NCI-H82 (cell line): ENCODE results near the gene UGT1A1.
A peak's percentile ranks its signal among the peaks of the same experiment; 100 is the strongest.

Source experiments
- DNase-seq: peaks from one replicate; lab custom pipeline; 2025; lab: John Stamatoyannopoulos, UW

The UGT1A1 gene

GRCh38 chr2:233796254-233796653 is 36.2 kb downstream of the UGT1A1 start:
- DNase-seq: peak; percentile 93

GRCh38 chr2:233798335-233799086 is 38.4 kb downstream of the UGT1A1 start:
- DNase-seq: no peak

DNA sequence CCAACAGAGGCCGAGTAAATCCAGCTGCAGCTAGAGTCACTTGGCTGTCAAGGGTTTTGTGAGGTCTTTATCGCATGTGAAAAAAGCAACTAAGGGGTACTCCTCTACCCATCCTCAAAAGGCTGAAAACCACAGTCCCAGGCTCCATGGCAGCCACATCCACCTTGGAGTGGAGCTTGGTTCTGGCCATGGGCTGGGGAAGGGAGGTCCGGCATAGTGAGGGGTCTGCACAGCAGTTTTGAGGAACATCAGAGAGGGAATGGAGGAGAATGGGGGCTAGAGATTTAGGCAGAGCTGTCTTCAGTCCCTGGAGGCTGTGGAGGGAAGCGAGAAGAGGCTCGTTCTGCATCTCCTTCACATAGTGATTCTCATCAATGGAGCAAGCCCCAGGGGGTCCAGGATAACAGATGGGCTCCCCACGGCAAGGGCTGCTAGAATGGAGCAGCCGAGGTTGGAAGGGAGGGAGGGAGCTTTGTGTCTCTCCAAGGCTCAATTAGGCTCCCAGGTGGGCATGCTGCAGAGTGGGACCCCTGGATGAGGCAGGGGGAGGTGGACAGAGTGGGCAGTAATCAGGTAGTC is 39.1 kb downstream of the UGT1A1 start:
- no peak for DNase-seq

DNA sequence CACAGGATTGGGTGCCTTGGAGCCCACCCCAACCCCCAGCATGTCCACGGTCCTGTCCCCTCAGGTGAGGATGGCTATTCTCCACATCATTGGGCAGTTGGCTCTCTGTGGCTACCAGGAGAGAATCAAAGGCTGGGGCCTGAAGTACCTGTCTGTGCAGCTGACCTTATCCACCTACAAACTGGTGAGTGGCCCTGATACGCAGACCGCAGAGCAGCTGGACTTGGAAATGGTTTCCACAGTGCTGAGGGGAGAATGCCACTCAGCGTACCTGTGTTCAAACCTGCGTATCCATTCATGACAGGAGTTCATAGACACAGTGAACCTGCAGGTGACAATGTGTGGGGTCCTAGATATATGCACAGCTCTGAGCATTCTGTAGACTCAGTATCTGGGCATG is 39.6 kb downstream of the UGT1A1 start:
- no peak for DNase-seq

DNA sequence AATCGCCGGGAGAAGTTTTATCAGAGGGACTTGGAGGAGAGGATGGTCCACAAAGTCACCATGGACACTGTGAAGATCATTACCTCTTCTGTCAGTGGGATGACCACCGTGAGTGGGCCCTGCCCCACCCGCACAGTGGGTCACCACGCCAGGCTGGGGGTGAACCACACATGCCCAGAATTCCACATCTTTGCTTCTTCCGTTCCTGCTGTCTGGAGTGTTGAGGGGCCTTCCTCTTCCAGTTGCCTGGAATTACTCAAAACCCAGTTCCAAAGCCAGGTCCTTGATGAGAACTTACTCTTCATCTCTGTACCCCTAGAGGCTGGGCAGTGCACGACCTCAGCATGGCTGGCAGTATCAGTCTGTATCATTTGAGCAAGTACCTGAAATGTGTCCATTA is 40.1 kb downstream of the UGT1A1 start:
- DNase-seq: no peak

DNA sequence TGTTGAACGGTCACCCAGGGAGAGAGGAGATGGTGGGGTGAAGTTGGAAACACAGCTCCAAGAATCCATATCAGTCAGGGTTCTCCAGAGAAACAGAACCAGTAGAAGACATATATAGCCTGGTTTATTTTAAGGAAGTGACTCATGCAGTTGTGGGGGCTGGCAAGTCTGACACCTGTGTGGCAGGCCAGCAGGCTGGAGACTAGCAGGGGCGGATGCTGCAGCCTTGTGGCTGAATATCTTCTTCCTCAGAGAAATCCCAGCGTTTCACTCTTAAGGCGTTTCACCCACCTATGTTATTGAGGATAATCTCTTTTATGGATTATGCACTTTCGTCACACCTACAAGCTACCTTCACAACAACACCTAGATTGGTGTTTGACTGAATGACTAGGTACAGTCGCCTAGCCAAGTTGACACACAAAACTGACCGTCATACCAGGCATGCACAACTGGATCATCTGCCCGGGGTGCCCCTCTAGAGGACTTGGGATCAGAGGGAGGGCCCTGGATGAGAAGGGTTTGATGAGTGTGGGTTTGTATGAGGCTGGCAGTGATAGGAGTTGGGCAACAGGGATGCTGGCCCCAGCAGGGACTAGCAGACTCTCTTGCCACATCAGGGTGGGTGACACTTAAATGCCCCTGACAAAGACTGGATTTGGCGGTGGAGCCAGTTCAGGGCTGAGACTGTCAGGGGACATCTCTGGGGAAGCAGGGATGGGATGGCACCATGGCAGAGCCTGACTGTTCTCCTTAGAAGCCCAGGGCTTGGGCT is 41.5 kb downstream of the UGT1A1 start:
- no peak for DNase-seq

DNA sequence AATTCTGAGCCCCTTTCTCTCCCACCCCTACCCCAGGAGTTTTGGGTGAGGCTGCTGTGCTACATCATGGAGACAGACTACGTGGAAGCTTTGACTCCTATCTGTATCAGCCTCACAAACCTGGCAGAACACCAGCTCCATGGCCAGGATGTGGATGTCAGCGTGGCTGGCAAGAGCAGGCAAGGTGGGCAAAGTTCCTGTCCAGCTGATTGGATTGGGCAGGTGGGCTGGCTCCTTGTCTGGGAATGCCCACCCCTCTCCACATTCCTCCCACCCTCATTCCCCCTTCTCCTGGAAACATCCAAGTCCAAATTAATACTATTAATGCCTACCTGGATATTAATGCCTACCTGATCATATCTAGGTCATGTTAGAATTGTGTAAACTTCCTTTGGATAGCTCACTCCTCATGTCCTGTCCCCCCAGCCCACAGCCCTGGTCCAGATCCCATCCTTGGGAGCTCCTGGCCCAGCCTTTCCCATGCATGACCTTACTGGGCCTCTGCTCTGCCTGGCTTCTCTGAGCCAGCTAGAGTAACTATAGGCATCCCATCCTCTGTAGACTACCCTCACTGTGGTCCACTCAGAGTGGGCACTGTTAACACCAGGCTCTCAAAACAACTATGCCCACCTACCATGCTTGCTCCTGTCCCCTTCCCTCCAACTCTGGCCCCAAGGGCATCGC is 42.2 kb downstream of the UGT1A1 start:
- no peak for DNase-seq

GRCh38 chr2:233803292-233803911 is 43.3 kb downstream of the UGT1A1 start:
- DNase-seq: no peak

- DNase-seq: no peak
These were observed 43.9 kb downstream of the UGT1A1 start for GRCh38 chr2:233803994-233804393.

- DNase-seq: no peak
These were observed 47.3 kb downstream of the UGT1A1 start for GRCh38 chr2:233807215-233807865.

- no peak for DNase-seq
These were observed 48.2 kb downstream of the UGT1A1 start for GRCh38 chr2:233807966-233808935.

GRCh38 chr2:233810385-233810784 is 50.3 kb downstream of the UGT1A1 start:
- DNase-seq: no peak

DNA sequence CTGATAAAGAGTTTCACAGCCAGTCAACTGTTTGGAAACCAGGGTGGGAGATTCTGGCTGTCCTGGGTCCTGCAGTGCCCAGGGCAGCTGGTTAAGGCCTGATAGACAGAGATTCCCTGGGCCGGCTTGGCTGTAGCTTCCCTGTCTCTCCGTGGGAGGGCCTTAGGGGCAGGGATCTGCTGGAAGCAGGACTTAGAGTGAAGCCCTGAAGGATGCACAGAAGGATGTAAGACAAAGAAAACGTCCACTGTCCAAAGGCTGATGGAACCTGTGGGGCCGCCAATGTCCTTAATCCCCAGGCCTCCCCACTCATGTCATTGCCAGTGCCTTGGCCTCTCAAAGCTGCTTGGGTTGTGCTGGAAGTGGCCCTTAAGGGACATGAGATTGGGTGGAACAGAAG is 51.0 kb downstream of the UGT1A1 start:
- DNase-seq: no peak

DNA sequence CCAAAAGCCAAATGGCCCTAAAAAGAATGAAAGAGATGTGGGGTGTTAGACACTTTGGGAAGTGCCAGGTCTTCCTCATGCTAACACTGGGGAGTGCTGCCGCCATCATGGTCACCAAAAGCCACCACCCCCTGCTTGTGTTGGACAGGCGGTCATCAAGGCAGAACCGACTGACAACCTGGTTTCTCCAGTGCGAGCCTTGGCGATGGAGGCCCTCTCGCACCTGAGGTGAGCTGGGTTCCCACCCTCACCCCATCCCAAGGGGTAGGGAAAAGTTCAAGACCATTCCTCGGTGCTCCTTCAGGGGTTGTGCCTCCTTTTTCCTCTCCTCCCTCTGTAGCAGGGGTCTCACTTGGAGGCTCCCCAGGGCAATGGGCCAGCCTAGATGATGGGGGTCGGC is 51.7 kb downstream of the UGT1A1 start:
- no peak for DNase-seq

DNA sequence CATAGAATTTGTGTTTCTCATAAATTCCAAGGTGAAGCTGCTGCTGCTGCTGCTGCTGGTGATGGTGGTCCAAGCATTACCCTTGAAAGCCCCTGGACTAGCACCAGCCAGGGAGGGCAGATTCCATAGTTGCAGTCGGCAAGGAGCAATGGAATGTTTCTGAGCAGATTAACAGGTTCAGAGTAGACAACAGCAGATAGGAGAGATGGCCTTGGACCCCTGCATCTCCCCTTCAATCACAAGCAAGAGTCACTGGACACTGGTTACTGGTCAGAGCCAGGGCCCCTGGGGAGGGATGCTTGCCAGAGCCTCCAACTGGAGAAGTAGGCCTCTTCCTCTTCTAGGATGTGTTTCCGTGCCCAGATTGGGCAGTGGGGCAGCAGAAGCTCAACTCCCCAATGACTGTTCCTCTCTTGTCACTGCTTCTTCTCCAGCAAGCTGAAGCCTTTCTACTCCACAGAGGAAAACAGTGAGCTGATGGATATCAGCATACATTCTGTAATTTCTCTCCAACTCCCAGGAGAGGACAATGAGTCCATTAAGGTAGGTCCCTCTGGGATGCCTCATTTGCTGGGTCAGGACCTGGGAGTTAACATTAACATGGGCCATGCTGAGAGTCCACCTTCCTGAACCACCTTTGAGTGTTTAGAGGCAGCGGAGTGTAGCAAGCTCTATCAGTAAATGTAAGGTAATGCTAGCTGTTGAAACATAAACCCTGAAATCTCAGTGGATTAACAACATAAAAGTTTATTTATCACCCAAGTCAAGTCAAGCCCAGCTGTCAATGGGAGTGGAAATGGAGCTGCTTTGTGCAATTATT is 53.4 kb downstream of the UGT1A1 start:
- no peak for DNase-seq

DNA sequence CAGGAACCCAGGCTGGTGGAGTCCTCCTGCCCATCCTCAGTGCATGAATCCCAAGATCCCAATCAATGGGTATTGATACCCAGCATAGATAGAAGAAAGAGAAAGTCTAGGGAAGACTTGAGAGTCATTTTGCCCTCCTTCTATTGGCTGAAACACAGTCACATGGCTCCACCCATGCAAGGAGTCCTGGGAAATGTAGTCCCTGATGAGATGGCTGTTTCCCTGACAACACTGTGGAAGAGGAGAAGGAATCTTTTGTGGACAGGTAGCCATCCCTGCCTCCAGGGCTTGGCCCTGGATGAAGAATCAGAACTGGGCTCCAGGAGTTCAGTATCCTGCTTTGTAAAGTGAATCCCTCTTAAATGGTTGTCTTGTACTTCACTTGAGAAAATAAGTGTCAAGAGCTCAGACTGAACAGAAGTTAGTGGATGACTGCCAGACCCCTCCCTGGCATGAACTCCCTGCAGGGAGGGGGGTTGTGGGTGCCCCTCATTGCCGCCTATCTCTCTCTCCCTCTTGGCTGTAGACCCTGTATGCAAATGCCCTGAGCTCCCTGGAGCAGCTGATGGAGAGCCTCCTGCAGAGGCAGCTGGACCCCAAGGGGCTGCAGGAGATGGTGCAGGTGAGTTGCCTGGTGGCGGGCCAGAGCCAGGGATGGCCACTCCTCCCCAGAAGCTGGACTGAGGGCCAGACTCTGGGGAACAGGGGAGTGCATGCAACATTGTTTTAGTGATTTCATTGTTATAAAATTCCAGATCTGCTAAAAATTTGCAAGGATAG is 54.2 kb downstream of the UGT1A1 start:
- peak; percentile 60 for DNase-seq

DNA sequence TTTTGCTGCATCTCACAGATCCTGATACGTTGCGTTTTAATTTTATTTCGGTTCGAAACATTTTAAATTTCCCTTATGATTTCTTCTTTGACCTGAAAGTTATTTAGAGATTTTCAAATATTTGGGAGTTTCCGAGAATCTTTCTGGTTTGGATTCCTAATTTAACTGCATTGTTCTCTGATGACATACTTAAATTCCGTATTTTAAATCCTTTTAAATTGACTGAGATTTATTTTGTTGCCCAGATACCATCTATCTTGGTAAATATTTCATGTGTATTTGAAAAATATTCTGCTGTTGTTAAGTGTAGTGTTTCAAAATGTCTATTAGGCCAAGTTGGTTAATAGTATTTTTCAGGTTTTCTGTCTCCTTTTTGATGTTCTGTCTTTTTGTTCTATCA is 55.8 kb downstream of the UGT1A1 start:
- DNase-seq: no peak

GRCh38 chr2:233816334-233816733 is 56.3 kb downstream of the UGT1A1 start:
- peak; percentile 74 for DNase-seq

- no peak for DNase-seq
These were observed 56.7 kb downstream of the UGT1A1 start for GRCh38 chr2:233816771-233817170.
